OCI-LY3 (cell line): ENCODE results near the gene AMOTL1.

ENCODE experiments used
- H2AFZ ChIP-seq: fragments of 200-600, 300-600 bp; shearing (Covaris generic); 2 replicates; pipeline ENCODE4 v1.6.0; 2014; ENCODE audit warnings: antibody characterized with exemption, low read depth, low read length
- H3K27ac ChIP-seq: fragments of 200-600, 300-600 bp; sonication (generic); 2 replicates; pipeline ENCODE4 v1.5.1; 2014; ENCODE audit warnings: mild to moderate bottlenecking, low read length, moderate library complexity, mixed read lengths
- H3K27me3 ChIP-seq: fragments of 200-600, 300-600 bp; sonication (generic); 2 replicates; pipeline ENCODE4 v1.6.1; 2014; ENCODE audit warnings: low read depth, low read length, mixed read lengths
- H3K36me3 ChIP-seq: fragments of 200-600, 300-600 bp; sonication (generic); replicated peaks from 2 replicates; pipeline ENCODE3; 2014; ENCODE audit warnings: low read depth, low read length, mixed read lengths
- H3K4me1 ChIP-seq: fragments of 300-600, 200-600 bp; sonication (generic); 2 replicates; pipeline ENCODE4 v1.6.1; 2014; ENCODE audit warnings: low read length, mixed read lengths
- H3K4me2 ChIP-seq: fragments of 200-600, 300-600 bp; sonication (generic); 2 replicates; pipeline ENCODE4 v1.6.1; 2014; ENCODE audit warnings: low read length, mixed read lengths
- H3K4me3 ChIP-seq: fragments of 300-600, 200-600 bp; sonication (generic); 2 replicates; pipeline ENCODE4 v1.5.1; 2014; ENCODE audit warnings: antibody characterized with exemption, mild to moderate bottlenecking, low read length, moderate library complexity
- H3K79me2 ChIP-seq: fragments of 300-600, 200-600 bp; shearing (Covaris generic); 2 replicates; pipeline ENCODE4 v1.6.1; 2014; ENCODE audit warnings: mild to moderate bottlenecking, low read length, mixed read lengths
- H3K9ac ChIP-seq: fragments of 300-600, 200-600 bp; shearing (Covaris generic); 2 replicates; pipeline ENCODE4 v1.6.0; 2014; ENCODE audit warnings: mild to moderate bottlenecking, low read length, moderate library complexity
- H3K9me3 ChIP-seq: fragments of 200-600, 300-600 bp; shearing (Covaris generic); 2 replicates; pipeline ENCODE4 v1.6.1; 2014; ENCODE audit warnings: low read length, mixed read lengths; ENCODE audit not compliant: insufficient read depth
- H4K20me1 ChIP-seq: fragments of 200-600, 300-600 bp; sonication (generic); 2 replicates; pipeline ENCODE4 v1.6.1; 2016; ENCODE audit warnings: low read length, mixed read lengths; ENCODE audit not compliant: insufficient read depth
- CTCF ChIP-seq: fragments of 200-600, 300-600 bp; sonication (generic); IDR thresholded peaks from 2 replicates; pipeline ENCODE4 v1.5.1; 2014; ENCODE audit warnings: antibody characterized with exemption, low read length, low read depth
- EZH2phosphoT487 ChIP-seq: fragments of 200-600 bp; shearing (Covaris generic); IDR thresholded peaks from 2 replicates; pipeline ENCODE4 v1.6.1; 2018; ENCODE audit warnings: antibody characterized with exemption, mixed run types, low read depth

The AMOTL1 gene

DNA sequence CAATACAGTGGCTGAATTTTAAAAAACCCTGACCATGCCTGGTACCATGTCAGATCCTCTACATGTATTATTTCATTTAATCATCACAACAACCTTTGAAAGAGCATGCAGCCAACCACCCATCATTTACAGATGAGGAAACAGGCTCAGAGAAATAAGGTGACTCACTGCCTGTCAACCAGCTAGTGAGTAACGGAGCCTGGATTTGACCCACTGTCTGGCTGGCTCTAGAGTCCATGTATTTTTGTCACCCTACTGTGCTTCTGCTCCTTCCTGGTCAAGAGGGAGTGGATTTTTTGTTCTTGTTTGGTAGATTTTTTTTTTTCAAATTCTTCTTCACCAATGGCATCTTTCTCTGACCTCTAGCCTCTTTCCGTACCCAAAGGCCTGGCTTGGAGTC, 127.8 kb downstream of the AMOTL1 start:
- no peak overlapping the region for H3K9ac ChIP-seq
- no peak overlapping the region for H3K27ac ChIP-seq
- H3K27me3 ChIP-seq, result no peaks in the 10 kb centered on the region
- H3K9me3 ChIP-seq, result no peaks in the 10 kb centered on the region
- H3K36me3 ChIP-seq, result no peaks in the 10 kb centered on the region
- no peak overlapping the region for H3K4me2 ChIP-seq
- no peak for TF ChIP-seq EZH2phosphoT487
- no peak for TF ChIP-seq CTCF
- H3K79me2 ChIP-seq, result no peaks in the 10 kb centered on the region
- H3K4me1 ChIP-seq, result no peaks in the 10 kb centered on the region
- H2AFZ ChIP-seq, result no peak overlapping the region
- no peaks in the 10 kb centered on the region for H4K20me1 ChIP-seq
- no peak overlapping the region for H3K4me3 ChIP-seq

- no peak overlapping the region for H3K9ac ChIP-seq
- no peak overlapping the region for H3K4me3 ChIP-seq
- H3K4me2 ChIP-seq, result no peak overlapping the region
- H3K27ac ChIP-seq, result no peak overlapping the region
- no peaks in the 10 kb centered on the region for H3K4me1 ChIP-seq
- H3K36me3 ChIP-seq, result no peaks in the 10 kb centered on the region
- H4K20me1 ChIP-seq, result no peaks in the 10 kb centered on the region
- H3K27me3 ChIP-seq, result no peaks in the 10 kb centered on the region
- H3K9me3 ChIP-seq, result no peaks in the 10 kb centered on the region
- H2AFZ ChIP-seq, result no peak overlapping the region
- TF ChIP-seq EZH2phosphoT487 (no peak), CTCF (peak; percentile 64)
- no peaks in the 10 kb centered on the region for H3K79me2 ChIP-seq
Observed at GRCh38 chr11:94897330-94897768, 129.2 kb downstream of the AMOTL1 start.

GRCh38 chr11:94907226-94907625, 139.1 kb downstream of the AMOTL1 start:
- H3K9me3 ChIP-seq, result no peaks in the 10 kb centered on the region; the same call in 1 of the 2 replicates
- no peaks in the 10 kb centered on the region for H3K27me3 ChIP-seq
- no peaks in the 10 kb centered on the region for H3K79me2 ChIP-seq
- no peaks in the 10 kb centered on the region for H4K20me1 ChIP-seq
- H3K36me3 ChIP-seq, result no peaks in the 10 kb centered on the region
- H3K4me2 ChIP-seq, result no peak overlapping the region
- no peak overlapping the region for H3K27ac ChIP-seq
- no peak overlapping the region for H3K9ac ChIP-seq
- no peak overlapping the region for H3K4me3 ChIP-seq
- H3K4me1 ChIP-seq, result no peaks in the 10 kb centered on the region
- no peak overlapping the region for H2AFZ ChIP-seq
- no peak for TF ChIP-seq CTCF
- no peak for TF ChIP-seq EZH2phosphoT487

DNA sequence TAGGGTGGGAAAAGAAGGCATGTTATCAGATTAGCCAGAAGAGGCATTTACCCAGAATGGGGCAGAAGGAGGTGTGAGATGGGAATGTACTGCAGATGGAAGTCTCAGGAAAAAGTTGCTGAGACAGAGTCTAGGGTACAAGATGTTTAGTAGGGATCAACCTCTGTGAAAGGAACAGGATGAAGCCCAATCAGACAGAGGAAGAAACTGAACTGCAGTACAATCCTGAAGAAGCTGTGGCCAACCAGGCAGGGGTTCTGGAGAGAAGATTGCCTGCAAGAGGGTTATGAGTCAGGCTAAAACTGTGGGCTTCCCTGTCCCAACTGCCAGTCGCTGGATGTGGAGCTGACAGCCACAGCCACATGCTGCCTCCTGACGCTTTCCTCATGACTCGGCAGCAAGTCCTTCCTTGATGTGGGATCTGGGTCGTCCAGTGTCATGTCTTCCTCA, 141.2 kb downstream of the AMOTL1 start:
- Histone ChIP-seq H3K4me1 (no peaks in the 10 kb centered on the region), H3K4me2 (no peak overlapping the region), H3K27me3 (no peaks in the 10 kb centered on the region), H3K9me3 (no peaks in the 10 kb centered on the region; the same call in 1 of the 2 replicates), H3K9ac (no peak overlapping the region), H3K36me3 (no peaks in the 10 kb centered on the region), H4K20me1 (no peaks in the 10 kb centered on the region), H2AFZ (no peak overlapping the region), H3K79me2 (no peaks in the 10 kb centered on the region), H3K4me3 (no peak overlapping the region), H3K27ac (no peak overlapping the region)
- TF ChIP-seq CTCF (no peak), EZH2phosphoT487 (no peak)
